ENCODE measurements around the gene SYK.

GRCh38 chr9:90884178-90884577 is 82.6 kb downstream of the SYK start:
- TF ChIP-seq POLR2A (IDR thresholded peaks at IDR 0.05; ENCODE audit: borderline replicate concordance, extremely low read depth, insufficient read depth, insufficient read length) = no peak
- no peak for TF ChIP-seq ZNF274 (IDR thresholded peaks at IDR 0.05; ENCODE audit: low read depth, low read length)
- TF ChIP-seq, protein P1, sequence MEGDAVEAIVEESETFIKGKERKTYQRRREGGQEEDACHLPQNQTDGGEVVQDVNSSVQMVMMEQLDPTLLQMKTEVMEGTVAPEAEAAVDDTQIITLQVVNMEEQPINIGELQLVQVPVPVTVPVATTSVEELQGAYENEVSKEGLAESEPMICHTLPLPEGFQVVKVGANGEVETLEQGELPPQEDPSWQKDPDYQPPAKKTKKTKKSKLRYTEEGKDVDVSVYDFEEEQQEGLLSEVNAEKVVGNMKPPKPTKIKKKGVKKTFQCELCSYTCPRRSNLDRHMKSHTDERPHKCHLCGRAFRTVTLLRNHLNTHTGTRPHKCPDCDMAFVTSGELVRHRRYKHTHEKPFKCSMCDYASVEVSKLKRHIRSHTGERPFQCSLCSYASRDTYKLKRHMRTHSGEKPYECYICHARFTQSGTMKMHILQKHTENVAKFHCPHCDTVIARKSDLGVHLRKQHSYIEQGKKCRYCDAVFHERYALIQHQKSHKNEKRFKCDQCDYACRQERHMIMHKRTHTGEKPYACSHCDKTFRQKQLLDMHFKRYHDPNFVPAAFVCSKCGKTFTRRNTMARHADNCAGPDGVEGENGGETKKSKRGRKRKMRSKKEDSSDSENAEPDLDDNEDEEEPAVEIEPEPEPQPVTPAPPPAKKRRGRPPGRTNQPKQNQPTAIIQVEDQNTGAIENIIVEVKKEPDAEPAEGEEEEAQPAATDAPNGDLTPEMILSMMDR (IDR thresholded peaks at IDR 0.05 in 2 of 3, conservative IDR thresholded peaks at IDR 0.05 in 1 of 3; ENCODE audit: borderline replicate concordance in 1 of 3, insufficient read depth in 1 of 3, low read depth in 2 of 3, low read length in 2 of 3) = no peak
- no peak for TF ChIP-seq YY1 (IDR thresholded peaks at IDR 0.05; ENCODE audit: extremely low read depth, insufficient replicate concordance, low read depth, low read length)
- no peak for TF ChIP-seq POLR2AphosphoS5 (IDR thresholded peaks at IDR 0.05; ENCODE audit: low read depth, low read length)
- no peak for TF ChIP-seq JUND (IDR thresholded peaks at IDR 0.05)
- TF ChIP-seq SIN3A (IDR thresholded peaks at IDR 0.05; ENCODE audit: low read depth) = no peak
- TF ChIP-seq REST (IDR thresholded peaks at IDR 0.05; ENCODE audit: low read depth) = no peak
- no peak for TF ChIP-seq TCF7L2 (IDR thresholded peaks at IDR 0.05; ENCODE audit: borderline replicate concordance, extremely low read depth, insufficient read depth, insufficient read length)
- TF ChIP-seq EZH2phosphoT487 (IDR thresholded peaks at IDR 0.05; ENCODE audit: borderline replicate concordance) = no peak
- no peak for TF ChIP-seq RAD21 (IDR thresholded peaks at IDR 0.05; ENCODE audit: low read depth)

Data from HCT116 (cell line).